Cardiac fibroblast (primary cell): ENCODE results near the gene LYSMD2.
"Not testable (repeated sequence)": the region's sequence is repeated elsewhere in the genome, so short reads cannot be mapped to it uniquely, and the experiment has no call there.

Source experiments
- DNase-seq, 2 donors: peaks; one replicate each; pipeline versions ENCODE4 v3.0.0 to v3.0.0-alpha.2; 2010; ENCODE audit warnings: low read depth in 2 of 2
- H3K4me3 ChIP-seq, 2 donors: replicated peaks in 1 of 2; 1 replicate in 1 of 2; 2 replicates in 1 of 2; pipeline ENCODE4 v1.5.1; 2011; ENCODE audit warnings: low read depth in 2 of 2, low read length in 2 of 2, mild to moderate bottlenecking in 2 of 2, moderate library complexity in 1 of 2
- TF ChIP-seq, protein P1 (sequence below): IDR thresholded peaks from one replicate; pipeline ENCODE4 v1.5.1; 2011; ENCODE audit warnings: low read depth, mild to moderate bottlenecking, low read length, inconsistent platforms

LYSMD2 gene, protein sequence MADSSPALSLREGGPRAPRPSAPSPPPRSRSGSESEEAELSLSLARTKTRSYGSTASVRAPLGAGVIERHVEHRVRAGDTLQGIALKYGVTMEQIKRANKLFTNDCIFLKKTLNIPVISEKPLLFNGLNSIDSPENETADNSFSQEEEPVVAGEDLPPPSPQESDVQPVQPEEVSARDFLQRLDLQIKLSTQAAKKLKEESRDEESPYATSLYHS

DNA sequence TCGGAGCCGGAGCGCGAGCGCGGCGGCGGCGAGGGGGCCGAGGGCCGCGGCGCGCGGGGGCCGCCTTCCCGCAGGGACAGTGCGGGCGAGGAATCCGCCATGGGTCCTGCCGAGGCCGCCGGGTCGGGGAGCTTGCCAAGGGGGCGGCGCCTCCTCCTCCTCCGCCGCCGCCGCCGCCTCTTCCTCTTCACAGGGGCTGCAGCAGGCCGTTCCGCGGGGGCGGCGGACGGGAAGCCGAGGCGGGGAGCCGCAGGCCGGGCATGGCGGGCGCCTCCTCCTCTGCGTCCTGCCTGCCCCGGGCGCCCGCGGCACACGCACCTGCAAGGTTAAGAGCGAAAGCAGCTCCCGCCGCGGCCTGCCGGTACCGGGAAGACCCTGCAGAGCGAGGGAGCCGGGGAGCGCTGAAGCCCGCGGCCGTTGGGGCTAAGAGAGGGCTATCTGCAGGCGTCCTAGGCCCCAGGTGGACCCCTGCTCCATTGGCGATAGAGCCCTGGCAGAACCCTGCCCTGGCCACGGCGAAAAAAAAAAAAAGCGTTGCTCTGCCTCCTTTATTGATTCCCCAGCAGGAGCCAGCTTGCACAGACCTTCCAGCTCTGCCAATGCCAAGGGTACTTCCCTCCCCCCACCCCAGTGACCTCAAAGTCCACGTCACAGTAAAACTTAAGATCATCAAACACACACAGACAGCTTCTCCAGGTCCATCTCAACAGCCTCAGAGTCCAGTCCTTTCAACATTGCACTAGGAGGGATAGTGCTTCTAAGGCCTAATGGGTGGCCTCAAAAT is at the start of gene LYSMD2:
Gene LYSMD2 (minus strand): TSS at position 134 of the 784 bp plus-strand sequence. CDS start 33 bp downstream, at position 101.
- TF ChIP-seq, protein P1, sequence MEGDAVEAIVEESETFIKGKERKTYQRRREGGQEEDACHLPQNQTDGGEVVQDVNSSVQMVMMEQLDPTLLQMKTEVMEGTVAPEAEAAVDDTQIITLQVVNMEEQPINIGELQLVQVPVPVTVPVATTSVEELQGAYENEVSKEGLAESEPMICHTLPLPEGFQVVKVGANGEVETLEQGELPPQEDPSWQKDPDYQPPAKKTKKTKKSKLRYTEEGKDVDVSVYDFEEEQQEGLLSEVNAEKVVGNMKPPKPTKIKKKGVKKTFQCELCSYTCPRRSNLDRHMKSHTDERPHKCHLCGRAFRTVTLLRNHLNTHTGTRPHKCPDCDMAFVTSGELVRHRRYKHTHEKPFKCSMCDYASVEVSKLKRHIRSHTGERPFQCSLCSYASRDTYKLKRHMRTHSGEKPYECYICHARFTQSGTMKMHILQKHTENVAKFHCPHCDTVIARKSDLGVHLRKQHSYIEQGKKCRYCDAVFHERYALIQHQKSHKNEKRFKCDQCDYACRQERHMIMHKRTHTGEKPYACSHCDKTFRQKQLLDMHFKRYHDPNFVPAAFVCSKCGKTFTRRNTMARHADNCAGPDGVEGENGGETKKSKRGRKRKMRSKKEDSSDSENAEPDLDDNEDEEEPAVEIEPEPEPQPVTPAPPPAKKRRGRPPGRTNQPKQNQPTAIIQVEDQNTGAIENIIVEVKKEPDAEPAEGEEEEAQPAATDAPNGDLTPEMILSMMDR, result no peak
- peak within 1 kb of the TSS; percentile 61 to 67 for H3K4me3 ChIP-seq
- DNase-seq, result peak; percentile 43 to 70

DNA sequence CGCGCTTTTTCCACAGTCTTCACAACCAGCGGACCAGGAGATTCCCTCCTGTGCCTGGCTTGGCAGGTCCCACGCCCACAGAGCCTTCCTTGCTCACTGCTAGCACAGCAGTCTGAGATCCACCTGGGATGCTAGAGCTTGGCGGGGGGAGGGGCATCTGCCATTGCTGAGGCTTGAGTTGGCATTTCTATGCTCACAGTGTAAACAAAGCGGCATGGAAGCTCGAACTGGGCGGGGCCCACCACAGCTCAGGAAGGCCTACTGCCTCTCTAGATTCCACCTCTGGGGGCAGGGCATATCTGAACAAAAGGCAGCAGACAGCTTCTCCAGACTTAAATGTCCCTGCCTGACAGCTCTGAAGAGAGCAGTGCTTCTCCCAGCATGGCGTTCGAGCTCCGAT is 49.7 kb upstream of the LYSMD2 start:
- not testable (repeated sequence) for DNase-seq, H3K4me3 ChIP-seq

DNA sequence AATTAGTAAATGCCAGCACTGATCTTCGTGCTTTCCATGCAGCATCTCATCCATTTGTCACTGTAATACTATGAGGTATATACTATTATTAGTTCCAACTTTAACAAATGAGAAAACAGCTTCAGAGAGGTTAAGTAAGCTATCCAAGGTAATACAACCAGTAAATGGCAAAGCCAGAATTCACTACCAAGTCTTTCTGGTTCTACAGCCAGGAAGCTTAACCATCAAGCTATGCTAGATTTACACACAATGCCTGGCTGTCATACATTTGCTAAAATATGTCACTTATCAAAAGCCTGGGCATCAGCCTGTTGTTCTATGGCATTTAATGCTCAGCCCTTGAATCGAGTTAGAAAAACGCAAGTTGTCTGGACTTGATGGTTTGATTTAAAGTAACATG is 46.5 kb upstream of the LYSMD2 start:
- TF ChIP-seq, protein P1, result no peak
- no peak overlapping the region for H3K4me3 ChIP-seq

DNA sequence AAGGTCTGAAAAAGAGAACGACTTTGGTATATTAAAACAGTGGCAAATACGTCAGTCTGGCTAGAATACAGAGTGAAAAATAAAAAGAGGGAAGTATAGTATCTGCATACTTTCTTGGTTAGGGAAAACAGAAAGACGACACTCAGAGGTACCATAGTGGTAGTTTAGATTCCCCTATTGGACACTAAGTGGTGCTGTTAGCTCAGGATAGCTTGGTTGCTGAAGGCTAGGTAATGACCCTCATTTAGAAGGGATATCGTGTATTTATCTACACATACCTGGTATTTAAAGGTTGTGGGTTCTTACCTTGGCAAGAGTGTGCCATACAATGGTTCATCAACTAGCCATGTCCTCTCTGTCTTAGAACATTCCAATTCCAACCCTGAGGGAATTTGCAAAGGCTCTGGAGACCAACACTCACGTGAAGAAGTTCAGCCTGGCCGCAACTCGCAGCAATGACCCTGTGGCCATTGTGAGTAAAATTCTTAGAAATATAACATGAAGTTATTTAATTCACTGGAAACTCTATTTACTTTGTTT is 45.0 kb upstream of the LYSMD2 start:
- H3K4me3 ChIP-seq, result no peak overlapping the region
- peak; percentile 24 to 42 for DNase-seq
- TF ChIP-seq, protein P1, result peak; percentile 40

More for the DNA sequence above, 46.5 kb upstream of the LYSMD2 start:
- DNase-seq, result no peak

DNA sequence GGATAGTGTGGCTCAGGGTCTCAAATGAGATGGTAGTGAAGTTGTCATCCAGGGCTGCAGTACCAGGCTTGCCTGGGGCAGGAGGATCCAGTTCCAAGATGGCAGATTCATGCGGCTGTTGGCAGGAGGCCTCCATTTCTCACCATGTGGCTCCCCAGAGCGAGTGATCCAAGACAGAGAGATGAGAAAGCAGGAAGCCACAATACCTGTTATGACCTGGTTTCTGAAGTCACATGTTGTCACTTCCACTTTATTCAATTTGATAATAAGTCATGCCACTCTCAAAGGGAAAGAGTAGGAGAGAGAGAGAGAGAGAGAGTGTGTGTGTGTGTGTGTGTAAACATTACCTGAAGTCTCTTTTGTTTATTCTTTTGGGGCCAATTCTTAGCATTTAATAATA is 44.1 kb upstream of the LYSMD2 start:
- no peak for DNase-seq
- H3K4me3 ChIP-seq, result no peak overlapping the region

DNA sequence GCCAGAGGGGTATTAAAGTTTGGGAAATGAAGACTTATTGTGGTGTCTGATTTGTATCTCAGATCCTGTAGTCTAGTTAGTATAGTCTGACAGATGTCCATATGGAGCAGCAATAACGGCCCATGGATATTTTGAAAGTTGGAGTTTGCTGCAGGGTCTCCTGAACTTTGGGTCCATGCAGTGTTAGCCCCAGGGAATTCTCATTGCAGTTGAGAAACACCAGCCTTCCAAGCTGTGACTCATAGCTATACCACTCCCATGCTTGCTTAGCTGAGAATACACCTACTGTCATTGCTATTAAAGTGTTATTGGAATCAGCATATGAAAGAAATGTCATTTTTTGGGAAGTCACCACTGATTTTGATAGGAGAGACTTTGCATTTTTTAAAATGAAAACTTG is 43.2 kb upstream of the LYSMD2 start:
- DNase-seq, result peak; percentile 28 to 36
- H3K4me3 ChIP-seq, result no peak overlapping the region
- TF ChIP-seq, protein P1, result no peak

More for the DNA sequence above, 44.1 kb upstream of the LYSMD2 start:
- TF ChIP-seq, protein P1, result no peak

DNA sequence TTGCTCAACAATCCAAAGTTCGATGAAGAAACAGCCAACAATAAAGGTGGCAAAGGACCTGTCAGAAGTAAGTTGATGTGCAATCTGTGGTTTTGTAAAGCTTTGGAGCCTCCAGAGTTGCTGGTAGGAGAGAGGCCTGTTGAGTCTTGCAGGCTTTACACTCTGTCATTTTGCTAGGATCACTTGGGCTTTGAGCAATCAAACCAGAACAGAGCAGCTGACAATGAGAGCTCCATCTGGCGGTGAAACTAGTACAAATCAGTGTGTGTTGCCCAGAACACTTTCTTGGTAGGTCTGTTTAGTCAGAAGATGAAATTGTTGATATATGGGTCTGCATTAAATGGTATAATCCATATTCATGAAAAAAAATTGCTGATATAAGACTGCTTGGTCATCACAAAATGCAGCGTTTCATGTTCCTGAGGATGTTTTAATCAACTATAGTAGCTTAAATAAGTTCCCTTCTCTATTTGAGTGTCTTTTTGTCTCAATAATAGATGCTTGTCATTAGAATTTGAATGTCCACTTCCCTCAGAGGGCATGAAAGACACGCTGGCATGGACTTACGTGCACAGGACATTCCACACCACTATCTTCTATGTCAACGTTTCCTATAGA is 39.6 kb upstream of the LYSMD2 start:
- TF ChIP-seq, protein P1, result peak; percentile 74
- DNase-seq, result peak; percentile 87 to 88
- no peak overlapping the region for H3K4me3 ChIP-seq
